Activated CD4-positive, CD25-positive, alpha-beta regulatory T cell (primary cell): ENCODE data around the gene CEP126.
A peak's percentile ranks its signal among the peaks of the same experiment; 100 is the strongest.

ENCODE experiments used
- DNase-seq, 4 experiments: peaks; one replicate each; lab custom pipeline; 2025; lab: John Stamatoyannopoulos, UW

The CEP126 gene, protein sequence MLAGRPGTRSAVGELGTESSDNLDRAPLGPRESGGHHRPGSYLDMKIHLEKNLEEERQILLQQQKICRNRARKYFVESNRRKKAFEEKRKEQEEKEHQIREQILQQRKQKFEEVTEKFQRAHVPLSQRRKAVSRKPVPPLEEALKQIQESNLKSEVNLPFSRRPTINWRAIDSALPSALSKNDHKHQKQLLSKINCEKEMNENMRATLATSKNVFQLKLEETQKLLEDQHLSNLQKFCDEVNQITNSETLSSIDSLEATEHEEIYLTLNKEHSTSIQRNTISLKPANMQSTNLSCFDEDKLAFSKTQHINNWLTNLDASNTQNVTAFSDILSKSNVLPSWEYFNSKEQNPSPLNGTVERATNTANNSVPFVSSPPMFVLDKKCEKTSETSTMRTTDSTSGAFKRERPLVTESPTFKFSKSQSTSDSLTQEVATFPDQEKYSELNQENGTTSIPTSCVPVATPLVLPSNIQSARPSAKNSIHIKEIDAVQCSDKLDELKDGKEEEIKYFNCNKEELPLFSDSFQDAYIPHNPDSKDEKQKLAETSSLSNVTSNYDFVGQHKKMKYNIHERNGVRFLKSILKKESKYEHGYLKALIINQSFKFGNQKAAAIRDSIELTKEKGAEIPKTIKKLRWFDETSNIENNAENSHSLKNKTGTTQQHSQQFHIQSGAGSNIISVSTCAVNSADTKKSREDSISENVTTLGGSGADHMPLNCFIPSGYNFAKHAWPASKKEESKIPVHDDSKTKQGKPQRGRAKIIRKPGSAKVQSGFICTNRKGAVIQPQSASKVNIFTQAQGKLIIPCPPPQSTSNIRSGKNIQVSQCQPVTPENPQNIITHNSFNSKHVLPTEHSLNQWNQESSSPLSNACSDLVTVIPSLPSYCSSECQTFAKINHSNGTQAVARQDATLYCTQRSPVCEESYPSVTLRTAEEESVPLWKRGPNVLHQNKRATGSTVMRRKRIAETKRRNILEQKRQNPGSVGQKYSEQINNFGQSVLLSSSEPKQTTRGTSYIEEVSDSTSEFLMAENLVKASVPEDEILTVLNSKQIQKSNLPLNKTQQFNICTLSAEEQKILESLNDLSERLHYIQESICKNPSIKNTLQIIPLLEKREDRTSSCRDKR

DNA sequence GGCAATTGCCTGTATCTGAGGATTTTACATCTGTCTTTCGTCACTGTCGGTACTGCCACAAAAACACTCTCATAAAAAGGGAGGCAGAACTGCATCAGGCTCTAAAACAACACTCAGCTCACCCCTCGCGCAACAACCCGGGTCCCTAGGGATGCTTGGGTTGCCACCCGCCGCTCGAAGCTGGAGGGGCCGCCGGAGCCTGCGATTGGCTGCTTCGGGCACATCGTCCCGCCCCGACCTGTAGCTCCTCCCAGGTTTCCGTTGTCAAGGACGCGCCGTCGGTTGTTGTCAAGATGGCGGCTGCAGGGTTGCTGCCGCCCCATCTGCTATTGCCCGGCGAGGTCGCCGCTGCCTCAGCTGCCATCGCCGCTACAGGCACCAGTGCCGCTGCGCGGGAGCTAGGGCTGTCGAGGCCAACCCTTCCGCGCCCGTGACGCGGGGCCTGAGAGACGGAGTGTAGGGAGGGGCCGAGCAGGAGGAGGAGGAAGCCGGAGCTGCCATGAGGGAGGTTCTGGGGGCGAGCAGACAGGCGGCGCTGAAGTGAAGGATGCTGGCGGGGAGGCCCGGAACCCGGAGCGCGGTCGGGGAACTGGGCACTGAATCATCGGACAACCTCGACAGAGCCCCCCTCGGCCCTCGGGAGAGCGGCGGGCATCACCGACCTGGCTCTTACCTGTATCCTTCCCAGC, at the start of gene CEP126:
CEP126 (plus strand) TSS at position 273 of the 689 bp plus-strand sequence; CDS start at position 548, 275 bp downstream.
- peak; percentile 82 to 87 (median 84) for DNase-seq

DNA sequence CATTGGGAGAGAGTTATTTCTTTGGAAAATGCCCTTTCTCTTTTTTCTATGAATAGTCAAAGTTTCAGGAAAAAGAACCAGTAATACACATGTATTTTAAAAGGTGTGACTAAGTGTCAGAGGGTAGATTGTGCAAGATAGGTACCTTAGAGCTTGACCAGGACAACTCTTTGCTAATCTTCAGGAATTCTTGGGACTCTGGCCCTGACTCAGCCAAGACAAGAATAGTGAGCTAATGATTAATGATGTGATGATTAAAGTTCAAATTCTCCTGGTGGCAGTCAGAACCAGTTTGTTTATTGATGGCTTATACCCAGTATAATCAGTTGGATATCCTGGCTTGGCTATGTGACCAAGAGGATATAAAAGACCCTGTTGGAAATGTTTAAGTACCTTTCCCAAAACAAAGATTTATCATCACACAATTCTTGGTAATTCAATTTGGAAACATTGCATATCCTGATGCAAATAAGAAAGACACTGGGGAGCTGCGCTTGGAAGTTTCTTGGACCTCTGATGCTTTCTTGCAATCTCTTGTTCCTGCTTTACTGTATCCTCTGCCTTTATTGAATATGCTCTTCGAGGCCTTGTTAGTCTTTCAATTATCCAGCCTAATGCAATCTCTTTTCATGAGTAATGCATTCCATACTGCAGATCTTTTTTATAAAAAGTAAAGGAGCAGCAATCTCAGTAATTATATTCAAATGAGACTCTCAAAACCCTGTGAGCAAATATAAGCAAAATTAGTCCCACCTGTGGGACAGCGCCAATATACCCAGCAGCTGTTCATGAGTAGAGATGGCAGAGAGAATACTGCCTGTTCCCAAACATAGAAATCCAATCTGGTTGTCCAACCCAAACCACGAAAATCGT, 48.0 kb upstream of the CEP126 start:
- no peak for DNase-seq

DNA sequence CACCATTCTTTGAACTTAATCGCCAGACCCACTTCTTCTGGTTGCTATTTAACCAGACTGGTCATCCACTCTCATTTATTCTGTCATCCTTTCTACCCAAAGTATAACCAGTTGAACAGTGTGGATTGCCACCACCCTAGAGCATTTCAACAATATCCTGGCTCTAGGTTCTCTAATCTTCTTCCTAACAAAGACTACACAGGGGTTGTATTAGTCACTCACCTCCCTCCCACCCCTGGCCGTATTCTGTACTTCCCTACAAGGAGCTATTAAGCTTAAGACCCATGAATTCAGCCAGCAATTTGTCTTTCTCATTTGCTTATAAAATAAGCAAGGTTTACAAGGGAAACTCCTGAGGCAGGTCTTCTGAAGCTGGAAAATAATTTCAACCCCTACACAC, 46.9 kb upstream of the CEP126 start:
- no peak for DNase-seq

- DNase-seq: no peak
These were observed 44.3 kb upstream of the CEP126 start for GRCh38 chr11:101870510-101870909.

- no peak for DNase-seq
These were observed 42.5 kb upstream of the CEP126 start for GRCh38 chr11:101872171-101872882.

DNA sequence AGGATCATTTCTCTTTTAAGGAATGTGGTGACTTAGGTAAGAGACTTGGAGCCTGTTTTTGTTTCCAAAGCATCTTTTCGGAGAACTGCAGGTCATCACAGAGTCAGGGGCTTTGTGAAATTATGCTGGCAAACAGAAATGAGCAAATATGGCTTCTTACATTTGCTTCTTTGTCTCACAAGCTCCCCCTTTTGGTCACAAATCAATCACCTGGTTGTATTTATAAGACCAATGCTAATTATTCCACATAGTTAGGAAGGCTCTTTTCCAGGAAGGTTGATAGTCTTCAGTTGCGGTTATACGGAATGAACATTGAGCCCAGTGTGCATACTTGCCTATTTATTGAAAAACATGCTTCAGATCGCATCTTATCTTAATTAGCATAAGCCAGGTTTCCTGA, 34.6 kb upstream of the CEP126 start:
- DNase-seq: no peak

GRCh38 chr11:101881586-101881985, 33.2 kb upstream of the CEP126 start:
- no peak for DNase-seq

GRCh38 chr11:101885631-101886030, 29.2 kb upstream of the CEP126 start:
- no peak for DNase-seq

GRCh38 chr11:101889767-101890166, 25.0 kb upstream of the CEP126 start:
- DNase-seq: no peak

- no peak for DNase-seq
These were observed 20.3 kb upstream of the CEP126 start for GRCh38 chr11:101894505-101894904.

DNA sequence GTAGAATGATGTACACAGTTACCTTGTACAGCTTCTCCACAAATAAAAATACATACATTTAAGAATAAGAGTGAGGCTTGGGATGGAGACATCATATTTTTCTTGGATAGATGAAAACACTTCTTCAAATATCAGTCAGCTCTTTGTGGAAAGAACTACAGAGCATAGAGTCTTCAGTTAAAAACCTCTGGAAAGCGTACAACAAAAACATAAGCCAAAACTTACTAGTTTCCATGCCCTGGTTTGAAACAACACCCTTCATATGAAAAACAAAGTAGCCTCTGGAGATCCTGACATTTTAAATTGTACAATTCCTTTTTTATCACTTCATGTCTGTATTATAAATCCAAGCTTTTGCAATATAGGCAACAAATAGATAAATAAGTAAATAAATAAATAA, 7.0 kb upstream of the CEP126 start:
- DNase-seq: no peak

DNA sequence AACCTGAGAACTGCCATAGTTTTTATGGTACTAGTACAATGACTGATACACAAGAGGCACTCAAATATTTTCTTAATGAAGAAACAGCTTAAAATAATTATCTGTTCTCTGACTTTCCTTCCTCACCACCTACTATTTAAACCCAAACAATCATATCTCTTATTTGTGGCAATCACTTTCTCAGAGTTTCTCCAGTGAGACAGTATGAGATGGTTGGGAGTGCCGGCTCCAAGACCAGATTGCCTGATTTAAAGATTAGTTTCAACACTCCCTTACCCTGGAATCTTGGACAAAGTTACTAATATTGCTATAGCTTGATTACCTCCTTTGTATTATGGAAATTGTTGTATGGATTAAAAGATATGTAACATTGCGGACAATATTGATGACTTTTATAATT, 5.7 kb upstream of the CEP126 start:
- DNase-seq: no peak

DNA sequence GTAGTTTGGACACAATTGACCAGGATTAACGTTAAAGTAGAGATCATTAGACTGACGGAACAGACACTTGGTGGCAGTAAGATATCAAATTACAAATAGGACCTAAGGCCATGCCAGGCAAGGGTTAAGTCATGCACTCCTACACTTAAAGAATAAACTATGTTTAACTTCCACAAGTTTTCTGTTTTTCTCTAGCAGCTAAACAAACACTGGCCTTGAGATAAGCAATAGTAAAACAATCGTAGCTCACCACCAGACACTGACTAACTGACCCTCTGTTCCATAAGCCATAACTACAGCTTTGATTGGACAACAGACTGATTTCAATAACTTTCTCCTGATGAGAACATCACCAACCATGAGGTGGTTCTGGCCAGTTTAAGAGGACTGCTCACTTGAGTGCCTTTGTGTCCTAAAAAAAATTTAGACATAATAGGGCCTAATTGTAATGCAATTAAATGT, 2.0 kb upstream of the CEP126 start:
- no peak for DNase-seq

DNA sequence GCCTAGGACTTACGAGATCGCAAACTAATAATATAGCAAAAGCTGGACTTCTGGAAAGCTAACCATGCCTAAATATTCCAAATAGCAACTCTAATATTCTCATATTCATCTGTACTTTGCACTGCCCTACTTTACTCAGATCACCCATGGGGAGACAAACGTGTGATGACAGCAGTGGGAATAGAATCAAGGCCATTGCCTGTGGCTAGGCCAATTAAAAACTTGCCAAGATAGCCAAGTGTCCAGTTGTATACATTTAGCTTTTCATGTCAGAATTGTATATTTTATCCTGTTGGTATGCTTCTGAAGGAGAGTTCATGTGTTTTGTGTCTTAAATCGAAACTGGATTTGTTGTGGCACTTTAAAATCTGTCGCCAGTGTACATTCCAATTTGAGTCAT, 1.2 kb upstream of the CEP126 start:
- DNase-seq: no peak

DNA sequence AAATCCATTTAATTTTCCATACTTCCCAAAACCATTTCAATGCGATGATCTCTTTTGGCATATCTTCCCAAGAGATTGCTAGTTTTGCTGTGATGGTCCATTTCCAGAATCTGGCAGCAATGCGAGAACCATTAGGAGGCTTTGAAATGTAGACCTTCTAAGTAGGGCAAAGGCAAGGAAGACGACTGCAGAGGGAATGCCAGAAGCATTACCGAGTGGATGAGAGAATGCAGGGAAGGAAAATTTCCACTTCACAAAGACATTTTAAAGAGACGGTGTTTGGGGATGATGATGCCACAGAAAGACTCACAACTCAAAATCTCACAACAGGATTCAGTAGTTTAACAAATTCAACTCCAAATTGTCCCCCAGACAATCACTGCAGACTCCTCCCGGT, 471 bp upstream of the CEP126 start:
- no peak for DNase-seq

DNA sequence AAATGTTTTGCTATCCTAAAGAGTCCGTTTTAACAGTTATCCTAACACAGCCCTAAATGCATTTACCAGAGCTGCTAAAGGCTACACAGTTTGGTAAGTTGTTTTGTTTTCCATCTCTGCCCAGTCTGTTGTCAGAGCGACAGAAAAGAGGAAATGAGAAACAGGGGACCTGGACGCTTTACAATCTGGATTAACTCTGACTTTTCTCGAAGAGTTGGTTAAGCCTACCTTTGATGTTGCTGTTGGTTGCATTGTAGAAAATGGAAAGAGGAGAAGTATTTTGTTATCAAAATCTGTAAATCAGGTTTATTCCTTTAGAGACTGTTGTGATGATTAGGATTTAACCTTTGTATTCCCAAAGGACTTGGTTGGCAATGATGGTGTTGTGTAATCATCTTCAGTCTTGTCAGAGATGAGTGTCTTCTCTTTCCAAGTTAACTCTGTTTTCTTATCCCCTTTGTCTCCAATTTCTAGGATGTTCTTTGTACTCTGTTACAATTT, 1.0 kb downstream of the CEP126 start:
- no peak for DNase-seq

- DNase-seq: no peak
These were observed 1.6 kb downstream of the CEP126 start, which contains the start of gene ANGPTL5 for GRCh38 chr11:101916422-101916821. TSS of gene ANGPTL5 (minus strand) at chr11:101916522. CDS start at chr11:101907909, 8,613 bp downstream.

DNA sequence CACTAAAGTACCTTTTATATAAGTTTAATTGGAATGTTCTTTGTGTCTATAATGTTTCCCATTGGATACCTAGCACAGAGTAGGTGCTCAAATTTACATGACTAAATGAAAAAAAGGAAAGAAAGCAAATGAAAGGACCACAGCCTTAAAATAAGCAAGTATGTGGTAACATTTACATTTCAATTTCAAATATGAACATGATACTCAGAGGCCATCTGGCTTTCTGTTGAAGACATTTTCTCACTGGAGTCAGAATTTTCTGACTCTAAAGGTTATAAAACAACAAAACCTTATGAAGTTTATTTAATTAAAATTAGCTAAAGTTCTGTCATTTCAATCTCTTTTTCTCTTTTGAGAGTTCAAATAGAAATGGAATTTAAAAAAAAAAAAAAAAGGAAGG, 2.4 kb downstream of the CEP126 start:
- DNase-seq: no peak

DNA sequence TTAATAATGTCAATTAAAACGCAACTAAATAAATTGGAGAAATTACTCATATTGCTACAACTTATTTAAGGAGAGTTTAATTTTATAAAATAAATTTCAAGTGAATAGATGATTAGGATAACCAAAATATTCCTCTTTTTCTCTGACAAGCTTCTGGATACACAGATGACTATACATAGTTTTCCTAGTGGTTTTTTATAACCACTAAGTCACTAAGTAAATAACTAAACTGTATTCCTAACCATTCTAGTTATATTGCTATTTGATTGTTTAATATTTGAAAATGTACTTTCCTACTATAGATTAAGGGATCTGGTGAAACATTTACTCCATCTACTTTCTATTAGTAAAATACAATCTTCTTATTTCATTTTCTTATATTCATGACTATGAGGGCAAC, 6.2 kb downstream of the CEP126 start:
- DNase-seq: no peak

GRCh38 chr11:101923554-101923953, 8.7 kb downstream of the CEP126 start:
- DNase-seq: no peak
